Cardiac fibroblast (primary cell): Measurements from ENCODE around the gene ZNF346.

Source experiments
- DNase-seq, 2 donors: peaks; one replicate each; pipeline versions ENCODE4 v3.0.0 to v3.0.0-alpha.2; 2010; ENCODE audit warnings: low read depth in 2 of 2
- H3K4me3 ChIP-seq, 2 donors: replicated peaks in 1 of 2; 1 replicate in 1 of 2; 2 replicates in 1 of 2; pipeline ENCODE4 v1.5.1; 2011; ENCODE audit warnings: low read depth in 2 of 2, low read length in 2 of 2, mild to moderate bottlenecking in 2 of 2, moderate library complexity in 1 of 2
- TF ChIP-seq, protein P1 (sequence below): IDR thresholded peaks from one replicate; pipeline ENCODE4 v1.5.1; 2011; ENCODE audit warnings: low read depth, mild to moderate bottlenecking, low read length, inconsistent platforms

The ZNF346 gene

GRCh38 chr5:177087398-177088005, 65.0 kb downstream of the ZNF346 start:
- TF ChIP-seq, protein P1, sequence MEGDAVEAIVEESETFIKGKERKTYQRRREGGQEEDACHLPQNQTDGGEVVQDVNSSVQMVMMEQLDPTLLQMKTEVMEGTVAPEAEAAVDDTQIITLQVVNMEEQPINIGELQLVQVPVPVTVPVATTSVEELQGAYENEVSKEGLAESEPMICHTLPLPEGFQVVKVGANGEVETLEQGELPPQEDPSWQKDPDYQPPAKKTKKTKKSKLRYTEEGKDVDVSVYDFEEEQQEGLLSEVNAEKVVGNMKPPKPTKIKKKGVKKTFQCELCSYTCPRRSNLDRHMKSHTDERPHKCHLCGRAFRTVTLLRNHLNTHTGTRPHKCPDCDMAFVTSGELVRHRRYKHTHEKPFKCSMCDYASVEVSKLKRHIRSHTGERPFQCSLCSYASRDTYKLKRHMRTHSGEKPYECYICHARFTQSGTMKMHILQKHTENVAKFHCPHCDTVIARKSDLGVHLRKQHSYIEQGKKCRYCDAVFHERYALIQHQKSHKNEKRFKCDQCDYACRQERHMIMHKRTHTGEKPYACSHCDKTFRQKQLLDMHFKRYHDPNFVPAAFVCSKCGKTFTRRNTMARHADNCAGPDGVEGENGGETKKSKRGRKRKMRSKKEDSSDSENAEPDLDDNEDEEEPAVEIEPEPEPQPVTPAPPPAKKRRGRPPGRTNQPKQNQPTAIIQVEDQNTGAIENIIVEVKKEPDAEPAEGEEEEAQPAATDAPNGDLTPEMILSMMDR = no peak
- no peak for DNase-seq
- H3K4me3 ChIP-seq = peak overlapping the region; percentile 38 to 49

- TF ChIP-seq, protein P1 = no peak
- no peak overlapping the region for H3K4me3 ChIP-seq
- peak in 1 of 2 donors; percentile 55 for DNase-seq
These were observed 66.6 kb downstream of the ZNF346 start for GRCh38 chr5:177089127-177089526.

DNA sequence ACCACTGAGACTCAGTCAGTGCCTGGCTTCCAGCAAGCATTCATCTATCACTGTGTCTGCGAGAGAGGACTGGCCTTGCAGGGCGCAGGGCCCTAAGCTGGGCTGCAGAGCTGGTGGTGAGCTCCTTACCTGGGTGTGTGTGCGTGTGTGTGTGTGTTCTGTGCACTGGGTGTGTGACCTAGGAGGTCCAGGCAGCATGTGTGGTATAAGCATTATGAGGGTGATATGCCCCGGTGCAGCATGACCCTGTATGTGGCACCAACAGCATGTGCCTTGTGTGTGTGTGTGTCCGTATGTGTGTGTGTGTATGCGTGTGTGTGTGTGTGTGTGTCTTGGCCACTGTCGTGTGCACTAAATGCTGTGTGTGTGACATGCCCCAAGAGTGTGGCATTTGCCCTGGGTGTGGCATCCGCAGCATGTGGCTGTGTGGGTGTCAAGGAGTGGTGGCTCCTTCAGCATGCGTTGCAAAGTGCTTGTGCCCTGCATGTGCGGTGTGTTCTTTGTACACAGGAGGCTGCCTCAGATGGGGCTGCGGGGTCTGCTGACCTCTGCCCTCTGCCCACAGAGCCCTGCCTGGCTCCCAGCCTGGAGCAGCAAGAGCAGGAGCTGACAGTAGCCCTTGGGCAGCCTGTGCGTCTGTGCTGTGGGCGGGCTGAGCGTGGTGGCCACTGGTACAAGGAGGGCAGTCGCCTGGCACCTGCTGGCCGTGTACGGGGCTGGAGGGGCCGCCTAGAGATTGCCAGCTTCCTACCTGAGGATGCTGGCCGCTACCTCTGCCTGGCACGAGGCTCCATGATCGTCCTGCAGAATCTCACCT, 67.5 kb downstream of the ZNF346 start:
- DNase-seq = peak in 1 of 2 donors; percentile 32
- H3K4me3 ChIP-seq = no peak overlapping the region
- TF ChIP-seq, protein P1 = no peak

DNA sequence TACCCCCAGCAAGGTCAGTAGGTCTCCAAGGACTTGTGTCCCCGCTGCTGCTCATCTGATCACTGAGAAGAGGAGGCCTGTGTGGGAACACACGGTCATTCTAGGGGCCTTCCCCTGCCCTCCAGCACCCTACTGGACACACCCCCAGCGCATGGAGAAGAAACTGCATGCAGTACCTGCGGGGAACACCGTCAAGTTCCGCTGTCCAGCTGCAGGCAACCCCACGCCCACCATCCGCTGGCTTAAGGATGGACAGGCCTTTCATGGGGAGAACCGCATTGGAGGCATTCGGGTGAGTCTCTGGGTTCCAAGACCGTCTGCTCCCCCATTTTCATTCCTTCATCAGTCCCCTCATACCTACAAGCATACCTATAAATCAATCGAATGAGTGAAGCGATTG, 68.3 kb downstream of the ZNF346 start:
- TF ChIP-seq, protein P1 = no peak
- no peak overlapping the region for H3K4me3 ChIP-seq
- no peak for DNase-seq

DNA sequence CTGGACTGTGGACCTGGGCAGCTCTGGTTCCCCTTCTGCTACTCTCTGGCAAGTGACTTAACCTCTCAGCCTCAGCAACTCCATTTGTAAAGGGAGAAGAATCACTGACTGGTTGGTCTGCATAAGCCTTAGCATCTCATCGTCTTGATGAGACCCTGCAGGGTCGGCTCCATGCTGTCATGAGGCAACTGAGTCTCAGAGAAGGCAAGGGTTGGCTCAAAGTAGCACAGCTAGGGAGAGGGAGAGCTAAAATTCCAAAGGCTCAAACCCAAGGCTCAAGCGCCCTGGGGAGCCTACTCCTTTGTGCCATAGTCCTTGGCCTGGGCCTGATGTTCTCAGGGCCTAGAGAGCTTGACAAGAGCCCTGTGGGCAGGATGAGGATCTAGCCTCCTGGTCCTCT, 68.7 kb downstream of the ZNF346 start:
- DNase-seq = no peak
- no peak overlapping the region for H3K4me3 ChIP-seq
- TF ChIP-seq, protein P1 = no peak

GRCh38 chr5:177092178-177093081, 69.9 kb downstream of the ZNF346 start:
- DNase-seq = no peak
- TF ChIP-seq, protein P1 = no peak
- no peak overlapping the region for H3K4me3 ChIP-seq
